ENCODE results near the gene PGM2.

Gene PGM2

GRCh38 chr4:37798616-37799015 lies 27.9 kb upstream of the PGM2 start:
- no peak for DNase-seq (ENCODE audit: low read depth, low spot score)
- no peak overlapping the region for H3K4me3 ChIP-seq (ENCODE audit: low read depth, low read length)
- in situ Hi-C loops (cut with HindIII; ENCODE audit: low sequenced_read_pairs): no loop called here
- TF ChIP-seq CTCF (IDR thresholded peaks at IDR 0.05; ENCODE audit: low read depth, low read length): no peak

- in situ Hi-C loops (cut with HindIII; ENCODE audit: low sequenced_read_pairs): no loop called here
- DNase-seq (ENCODE audit: low read depth, low spot score): no peak
- H3K4me3 ChIP-seq (ENCODE audit: low read depth, low read length): no peak overlapping the region
- TF ChIP-seq CTCF (IDR thresholded peaks at IDR 0.05; ENCODE audit: low read depth, low read length): no peak
These were observed 26.4 kb upstream of the PGM2 start for GRCh38 chr4:37799941-37800554.

DNA sequence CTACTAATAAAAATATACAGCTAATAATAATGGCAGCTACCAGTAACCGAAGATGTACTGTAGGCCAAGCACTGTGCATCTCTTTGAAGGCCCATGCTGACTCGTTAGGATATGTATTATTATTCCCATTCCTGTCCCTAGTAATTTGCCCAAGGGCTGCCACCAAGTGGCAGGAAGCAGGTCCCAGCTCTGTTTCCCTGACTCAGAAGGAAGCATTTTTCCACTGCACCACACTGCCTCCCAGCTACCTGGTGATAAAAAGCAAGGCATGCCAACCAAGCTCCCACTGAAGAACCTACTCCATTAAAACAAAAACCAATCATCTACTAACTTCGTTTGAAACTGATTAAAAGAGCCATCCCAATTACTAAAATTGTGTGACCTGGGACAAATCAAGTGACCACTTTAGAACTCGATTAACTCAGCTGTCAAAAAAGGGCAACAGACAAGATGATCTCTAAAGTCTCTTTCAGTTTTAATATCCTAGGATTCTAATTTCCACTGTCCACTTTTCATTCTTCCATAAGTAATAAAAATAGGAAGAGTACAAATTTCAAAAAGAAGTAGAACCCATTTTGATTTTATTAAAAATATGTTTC lies 24.3 kb upstream of the PGM2 start:
- DNase-seq (ENCODE audit: low read depth, low spot score): peak; percentile 73
- peak; percentile 71 for TF ChIP-seq CTCF (IDR thresholded peaks at IDR 0.05; ENCODE audit: low read depth, low read length)
- in situ Hi-C loops (cut with HindIII; ENCODE audit: low sequenced_read_pairs): no loop called here
- no peak overlapping the region for H3K4me3 ChIP-seq (ENCODE audit: low read depth, low read length)

DNA sequence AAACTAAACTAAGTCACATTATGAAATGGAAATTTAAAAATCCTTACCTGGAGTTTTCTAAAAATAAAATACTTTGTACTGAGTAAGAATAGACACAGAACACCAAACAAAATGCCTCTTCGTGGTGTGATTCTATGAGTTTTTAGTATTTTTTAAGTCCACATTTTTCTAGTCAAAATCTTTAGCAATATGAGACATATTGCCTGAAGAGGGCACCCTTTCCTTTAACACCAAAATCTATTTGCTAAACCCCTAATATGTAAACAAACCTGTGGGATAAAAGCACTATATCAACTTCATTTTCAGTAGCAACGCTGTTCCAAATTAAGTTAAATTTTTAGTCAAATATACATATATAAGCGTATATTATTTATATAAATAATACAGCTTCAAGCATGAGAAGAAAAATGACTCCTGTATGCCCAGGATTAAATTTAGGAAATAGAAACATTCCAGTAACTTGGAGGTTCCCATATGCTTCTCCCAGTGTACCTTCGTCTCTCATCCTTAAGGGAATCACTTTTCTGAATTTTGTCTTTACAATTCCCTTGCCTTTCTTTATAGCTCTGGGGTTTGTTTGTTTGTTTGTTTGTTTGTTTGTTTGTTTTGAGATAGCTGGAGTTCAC lies 23.0 kb upstream of the PGM2 start:
- peak; percentile 72 for DNase-seq (ENCODE audit: low read depth, low spot score)

DNA sequence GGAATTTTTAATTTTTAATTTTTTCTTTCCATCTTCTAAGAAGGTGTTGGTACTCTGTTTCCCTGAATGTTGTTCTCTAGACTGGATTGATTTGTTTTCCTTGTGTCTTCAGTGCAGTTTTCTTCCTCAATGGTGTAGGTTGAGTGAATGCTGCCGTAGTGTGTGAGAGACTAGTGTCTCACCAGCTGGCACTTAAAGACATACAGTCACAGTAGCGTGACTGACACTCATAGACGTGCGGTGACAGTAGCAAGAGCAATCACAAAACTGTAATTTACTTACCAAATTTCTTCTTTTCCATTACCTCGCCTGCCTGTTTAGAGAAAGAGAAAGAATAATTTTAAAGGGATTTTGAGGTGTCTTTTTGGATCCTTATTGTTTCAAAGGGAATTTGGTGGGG lies 21.4 kb upstream of the PGM2 start:
- H3K4me3 ChIP-seq (ENCODE audit: low read depth, low read length): no peak overlapping the region
- DNase-seq (ENCODE audit: low read depth, low spot score): no peak
- in situ Hi-C loops (cut with HindIII; ENCODE audit: low sequenced_read_pairs): no loop called here
- no peak for TF ChIP-seq CTCF (IDR thresholded peaks at IDR 0.05; ENCODE audit: low read depth, low read length)

More for the DNA sequence above, 23.0 kb upstream of the PGM2 start:
- in situ Hi-C loops (cut with HindIII; ENCODE audit: low sequenced_read_pairs): no loop called here
- no peak overlapping the region for H3K4me3 ChIP-seq (ENCODE audit: low read depth, low read length)
- TF ChIP-seq CTCF (IDR thresholded peaks at IDR 0.05; ENCODE audit: low read depth, low read length): peak; percentile 44

- TF ChIP-seq CTCF (IDR thresholded peaks at IDR 0.05; ENCODE audit: low read depth, low read length): no peak
- no peak overlapping the region for H3K4me3 ChIP-seq (ENCODE audit: low read depth, low read length)
- in situ Hi-C loops (cut with HindIII; ENCODE audit: low sequenced_read_pairs): no loop called here
- peak; percentile 33 for DNase-seq (ENCODE audit: low read depth, low spot score)
These were observed 13.8 kb upstream of the PGM2 start for GRCh38 chr4:37812713-37813112.

Measured in astrocyte of the spinal cord (primary cell).